Cardiac muscle cell (in vitro differentiated cells and primary cell): Measurements from ENCODE around the gene CRYBG1. TPM values are rescaled to one million over a fixed set of nuclear protein-coding genes. Genes with fewer than 3 reads are reported as not detected.

Source experiments
- DNase-seq, 2 donors: peaks; one replicate each; pipeline versions ENCODE4 v3.0.0 to v3.0.0-alpha.2; 2010 to 2017; ENCODE audit warnings: low read depth in 1 of 2, low spot score in 1 of 2
- H3K27ac ChIP-seq: fragments of 200-600 bp; sonication (generic); 2 replicates; pipeline ENCODE4 v1.5.1; 2016
- H3K27me3 ChIP-seq: fragments of 200-600 bp; sonication (generic); 2 replicates; pipeline ENCODE4 v1.6.0; 2016; ENCODE audit warnings: control low read depth
- H3K36me3 ChIP-seq: fragments of 200-600 bp; sonication (generic); 2 replicates; pipeline ENCODE4 v1.5.1; 2016; ENCODE audit warnings: control low read depth
- H3K4me1 ChIP-seq: fragments of 200-600 bp; sonication (generic); 2 replicates; pipeline ENCODE4 v1.8.1; 2017; ENCODE audit warnings: low read depth, mild to moderate bottlenecking, mixed run types
- H3K4me3 ChIP-seq: fragments of 200-600 bp; sonication (generic); 2 replicates; pipeline ENCODE4 v1.5.1; 2016; ENCODE audit warnings: mild to moderate bottlenecking
- H3K9me3 ChIP-seq: fragments of 200-600 bp; sonication (generic); 2 replicates; pipeline ENCODE4 v1.5.1; 2017; ENCODE audit warnings: low read depth, mild to moderate bottlenecking, control low read depth
- polyA plus RNA-seq: library from polyadenylated mRNA; unstranded; fragments of >200 nt; fragmentation: Nextera tagmentation; extraction: Ambion mirVana; gene quantifications from 2 replicates; pipeline ENCODE4 v1.2.1, GENCODE V29; 2016
- total RNA-seq: library from RNA; depleted of rRNA; stranded (reverse); fragments of >200 nt; gene quantifications from 2 replicates; pipeline ENCODE4 v1.2.3, GENCODE V29; 2016
- TF ChIP-seq, protein P1 (sequence below): IDR thresholded peaks from 2 replicates; pipeline ENCODE4 v1.5.1; 2012; ENCODE audit warnings: low read depth, mild to moderate bottlenecking, low read length

CRYBG1 gene
- total and polyA plus RNA-seq, 2 experiments from 2014 or later = 0.22 TPM; not detected in 1

DNA sequence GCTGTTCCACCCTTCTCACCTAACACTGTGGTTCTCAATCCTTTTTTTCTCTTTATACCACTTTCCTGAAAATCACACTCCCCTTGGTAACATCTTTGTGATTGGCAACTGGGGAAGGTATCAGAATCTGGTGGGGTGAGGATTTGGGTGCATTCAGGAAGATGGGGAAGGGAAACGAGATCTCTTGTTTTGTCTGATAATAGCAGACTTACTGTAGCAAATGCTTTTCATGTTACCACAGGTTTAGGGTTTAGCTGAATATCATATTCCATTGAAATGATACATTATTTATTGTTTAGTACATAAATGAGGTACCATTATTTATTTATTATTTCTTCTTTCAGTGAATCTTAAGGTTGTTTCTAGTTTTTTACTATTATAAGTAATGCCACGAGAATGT, 168.0 kb downstream of the CRYBG1 start:
- no peak for DNase-seq
- Histone ChIP-seq H3K4me3 (no peak overlapping the region), H3K36me3 (no peaks in the 10 kb centered on the region), H3K27ac (no peak overlapping the region), H3K27me3 (no peaks in the 10 kb centered on the region), H3K4me1 (peaks cover 8% of the 10 kb centered on the region), H3K9me3 (no peaks in the 10 kb centered on the region)
- TF ChIP-seq, protein P1, sequence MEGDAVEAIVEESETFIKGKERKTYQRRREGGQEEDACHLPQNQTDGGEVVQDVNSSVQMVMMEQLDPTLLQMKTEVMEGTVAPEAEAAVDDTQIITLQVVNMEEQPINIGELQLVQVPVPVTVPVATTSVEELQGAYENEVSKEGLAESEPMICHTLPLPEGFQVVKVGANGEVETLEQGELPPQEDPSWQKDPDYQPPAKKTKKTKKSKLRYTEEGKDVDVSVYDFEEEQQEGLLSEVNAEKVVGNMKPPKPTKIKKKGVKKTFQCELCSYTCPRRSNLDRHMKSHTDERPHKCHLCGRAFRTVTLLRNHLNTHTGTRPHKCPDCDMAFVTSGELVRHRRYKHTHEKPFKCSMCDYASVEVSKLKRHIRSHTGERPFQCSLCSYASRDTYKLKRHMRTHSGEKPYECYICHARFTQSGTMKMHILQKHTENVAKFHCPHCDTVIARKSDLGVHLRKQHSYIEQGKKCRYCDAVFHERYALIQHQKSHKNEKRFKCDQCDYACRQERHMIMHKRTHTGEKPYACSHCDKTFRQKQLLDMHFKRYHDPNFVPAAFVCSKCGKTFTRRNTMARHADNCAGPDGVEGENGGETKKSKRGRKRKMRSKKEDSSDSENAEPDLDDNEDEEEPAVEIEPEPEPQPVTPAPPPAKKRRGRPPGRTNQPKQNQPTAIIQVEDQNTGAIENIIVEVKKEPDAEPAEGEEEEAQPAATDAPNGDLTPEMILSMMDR = no peak

DNA sequence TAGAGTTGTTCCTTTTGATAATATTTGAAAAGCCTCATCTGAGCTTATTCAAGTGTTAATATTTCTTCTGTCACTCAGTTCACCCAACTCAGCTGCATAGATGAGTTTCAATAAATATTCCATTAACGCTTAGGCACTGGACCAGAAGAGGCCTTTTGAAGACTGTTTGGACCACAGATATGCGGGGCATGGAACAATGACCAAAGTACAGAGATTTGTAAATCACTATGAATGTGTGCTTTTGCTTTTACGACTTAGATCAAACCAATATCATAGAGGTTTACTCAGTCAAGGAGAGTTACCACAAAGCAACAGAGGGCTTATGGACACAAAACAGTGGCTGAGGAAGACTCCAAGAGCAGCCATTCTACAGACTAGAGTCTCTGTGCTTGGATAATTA, 168.9 kb downstream of the CRYBG1 start:
- no peak overlapping the region for H3K4me3 ChIP-seq
- H3K4me1 ChIP-seq = peaks cover 8% of the 10 kb centered on the region
- no peak for DNase-seq
- no peaks in the 10 kb centered on the region for H3K27me3 ChIP-seq
- H3K9me3 ChIP-seq = no peaks in the 10 kb centered on the region
- no peak overlapping the region for H3K27ac ChIP-seq
- TF ChIP-seq, protein P1 = no peak
- no peaks in the 10 kb centered on the region for H3K36me3 ChIP-seq

DNA sequence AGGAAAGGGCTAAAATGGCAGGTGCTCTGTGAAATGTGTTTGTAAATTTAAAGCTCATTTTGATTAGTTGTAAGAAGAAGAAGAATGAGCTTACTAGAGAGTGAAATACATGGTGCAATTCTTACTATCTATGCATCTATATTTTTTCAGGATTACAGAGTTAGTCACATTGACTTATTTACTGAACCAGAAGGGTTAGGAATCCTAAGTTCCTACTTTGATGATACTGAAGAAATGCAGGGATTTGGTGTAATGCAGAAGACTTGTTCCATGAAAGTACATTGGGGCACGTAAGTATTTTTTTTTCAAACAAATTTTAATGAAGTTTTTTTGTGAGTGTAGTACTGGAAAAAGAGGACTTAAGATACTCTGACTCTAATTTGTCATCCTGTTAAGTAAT, 169.5 kb downstream of the CRYBG1 start:
- Histone ChIP-seq H3K9me3 (no peaks in the 10 kb centered on the region), H3K36me3 (no peaks in the 10 kb centered on the region), H3K4me1 (peaks cover 5% of the 10 kb centered on the region), H3K4me3 (no peak overlapping the region), H3K27me3 (no peaks in the 10 kb centered on the region), H3K27ac (no peak overlapping the region)
- TF ChIP-seq, protein P1 = no peak
- DNase-seq = no peak

DNA sequence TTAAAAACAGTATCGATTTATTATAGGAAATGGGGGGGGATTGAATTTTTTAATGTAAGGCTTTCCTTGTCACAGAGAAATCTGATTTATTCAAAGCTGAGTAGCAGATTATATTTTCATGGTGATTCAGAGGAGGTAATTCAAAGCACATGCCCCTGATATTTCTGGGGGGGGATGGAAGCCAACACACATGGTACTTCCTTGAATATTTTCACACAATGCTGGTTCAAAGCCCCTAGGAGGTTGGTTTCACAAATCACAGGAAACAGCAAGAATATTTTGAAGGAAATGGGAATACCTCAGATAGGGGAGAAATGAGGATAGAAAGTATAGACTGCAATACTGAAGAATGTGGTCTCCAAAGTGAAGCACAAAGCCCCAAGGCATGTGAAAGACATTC, 170.0 kb downstream of the CRYBG1 start:
- peak in 1 of 2 donors; percentile 48 for DNase-seq
- TF ChIP-seq, protein P1 = no peak
- Histone ChIP-seq H3K9me3 (no peaks in the 10 kb centered on the region), H3K4me1 (peaks cover under 1% of the 10 kb centered on the region), H3K27ac (no peak overlapping the region), H3K27me3 (no peaks in the 10 kb centered on the region), H3K4me3 (no peak overlapping the region), H3K36me3 (no peaks in the 10 kb centered on the region)

DNA sequence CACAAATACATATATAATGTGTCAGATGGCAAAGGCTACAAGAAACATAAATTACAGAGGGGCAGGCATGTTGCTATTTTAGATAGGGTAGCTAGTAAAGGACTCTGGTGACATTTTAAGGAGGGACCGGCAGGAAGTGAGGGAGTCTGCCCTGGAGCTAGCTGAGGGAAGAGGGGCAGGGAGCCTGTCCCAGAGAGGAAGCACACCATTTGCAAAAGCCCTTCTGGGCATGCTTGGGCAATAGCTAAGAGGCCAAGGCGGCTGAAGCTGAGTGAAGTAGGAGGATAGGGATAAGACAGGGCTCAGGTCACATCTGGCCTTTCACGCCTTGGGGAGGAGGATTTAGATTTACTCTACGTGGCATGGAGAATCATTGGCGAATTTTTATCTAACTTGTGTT, 172.5 kb downstream of the CRYBG1 start:
- Histone ChIP-seq H3K27me3 (no peaks in the 10 kb centered on the region), H3K4me1 (no peaks in the 10 kb centered on the region), H3K9me3 (no peaks in the 10 kb centered on the region), H3K27ac (no peak overlapping the region), H3K4me3 (no peak overlapping the region), H3K36me3 (no peaks in the 10 kb centered on the region)
- DNase-seq = no peak
- TF ChIP-seq, protein P1 = no peak

DNA sequence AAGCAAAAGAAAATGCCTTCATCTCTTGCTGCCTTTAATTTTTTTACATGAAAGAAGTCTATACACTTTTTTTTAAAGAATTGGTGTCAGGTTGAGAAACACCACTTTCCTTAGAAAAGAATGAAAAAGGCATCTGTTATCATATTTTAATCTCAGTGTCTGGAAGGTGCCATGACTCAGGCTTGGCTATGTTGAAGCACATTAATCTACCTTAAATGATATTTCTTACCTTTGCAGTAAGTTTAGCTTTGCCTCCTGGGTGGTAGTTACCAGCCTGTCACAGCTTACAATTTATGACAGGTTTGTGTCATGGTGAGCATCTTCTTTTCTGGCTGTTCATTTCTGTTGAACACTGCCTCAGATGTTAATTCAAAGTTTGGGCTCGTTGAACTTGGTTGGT, 173.5 kb downstream of the CRYBG1 start:
- DNase-seq = no peak
- Histone ChIP-seq H3K36me3 (no peaks in the 10 kb centered on the region), H3K27ac (no peak overlapping the region), H3K9me3 (no peaks in the 10 kb centered on the region), H3K27me3 (no peaks in the 10 kb centered on the region), H3K4me1 (no peaks in the 10 kb centered on the region), H3K4me3 (no peak overlapping the region)
- TF ChIP-seq, protein P1 = no peak
